NCI-H226 (cell line): ENCODE measurements around the gene HOXD11.

ENCODE experiments used
- DNase-seq: peaks from one replicate; pipeline ENCODE4 v3.0.0-alpha.2; 2015

The HOXD11 gene

GRCh38 chr2:176106581-176107539 is at the start of gene HOXD11:
TSS of gene HOXD11 (plus strand) at chr2:176107280. CDS start at chr2:176107356, 76 bp downstream.
- peak; percentile 17 for DNase-seq

GRCh38 chr2:176063958-176064357 is 43.1 kb upstream of the HOXD11 start:
- DNase-seq: no peak

- DNase-seq: no peak
Measured at GRCh38 chr2:176066645-176067588, 40.2 kb upstream of the HOXD11 start.

GRCh38 chr2:176067589-176068418 is 39.3 kb upstream of the HOXD11 start:
- no peak for DNase-seq

- DNase-seq: no peak
Measured at GRCh38 chr2:176068419-176068832, 38.7 kb upstream of the HOXD11 start.

- no peak for DNase-seq
Measured at GRCh38 chr2:176071330-176072291, 35.5 kb upstream of the HOXD11 start.

- no peak for DNase-seq
Measured at GRCh38 chr2:176072292-176072669, 34.8 kb upstream of the HOXD11 start.

- no peak for DNase-seq
Measured at GRCh38 chr2:176072951-176073904, 33.9 kb upstream of the HOXD11 start.

- no peak for DNase-seq
Measured at GRCh38 chr2:176074919-176075425, 32.1 kb upstream of the HOXD11 start.

- no peak for DNase-seq
Measured at GRCh38 chr2:176075481-176075880, 31.6 kb upstream of the HOXD11 start.

- DNase-seq: no peak
Measured at GRCh38 chr2:176076063-176076462, 31.0 kb upstream of the HOXD11 start.

GRCh38 chr2:176076796-176077195 is 30.3 kb upstream of the HOXD11 start:
- DNase-seq: no peak

GRCh38 chr2:176078541-176079284 is 28.4 kb upstream of the HOXD11 start:
- DNase-seq: no peak

GRCh38 chr2:176079285-176079830 is 27.7 kb upstream of the HOXD11 start:
- no peak for DNase-seq

- DNase-seq: no peak
Measured at GRCh38 chr2:176079831-176080539, 27.1 kb upstream of the HOXD11 start.

- no peak for DNase-seq
Measured at GRCh38 chr2:176080540-176081375, 26.3 kb upstream of the HOXD11 start.

GRCh38 chr2:176081376-176081836 is 25.7 kb upstream of the HOXD11 start:
- no peak for DNase-seq
